T-helper 1 cell (primary cell): ENCODE data around the gene RBM28.
"Not testable (repeated sequence)": the region's sequence is repeated elsewhere in the genome, so short reads cannot be mapped to it uniquely, and the experiment has no call there.

Source experiments
- DNase-seq, 5 donors: peaks; one replicate each; pipeline ENCODE4 v3.0.0-alpha.2; 2012 to 2020

Gene RBM28

DNA sequence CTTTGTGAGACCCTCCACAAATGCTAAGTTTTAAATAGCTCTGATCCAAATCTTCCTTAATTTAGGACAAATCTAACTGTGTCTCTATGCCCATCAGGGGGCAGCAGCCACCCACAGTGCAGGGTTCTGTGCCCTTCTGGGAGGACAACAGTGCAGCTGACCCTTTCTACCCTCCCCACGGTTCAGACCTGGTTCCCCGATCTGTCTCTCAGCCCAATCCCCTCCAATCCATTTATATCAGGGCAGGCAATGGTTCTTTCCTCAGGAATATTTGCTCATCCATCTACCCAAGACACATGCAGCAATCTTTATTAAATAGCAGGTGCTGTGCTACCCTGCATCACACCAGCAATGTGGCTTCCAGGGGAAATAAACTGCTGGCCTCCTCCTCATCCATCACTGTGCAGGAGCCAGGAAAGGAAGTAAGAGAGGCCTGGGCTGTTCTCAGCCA is 4.0 kb upstream of the RBM28 start:
- peak in 2 of 5 donors; percentile 22 to 36 for DNase-seq

DNA sequence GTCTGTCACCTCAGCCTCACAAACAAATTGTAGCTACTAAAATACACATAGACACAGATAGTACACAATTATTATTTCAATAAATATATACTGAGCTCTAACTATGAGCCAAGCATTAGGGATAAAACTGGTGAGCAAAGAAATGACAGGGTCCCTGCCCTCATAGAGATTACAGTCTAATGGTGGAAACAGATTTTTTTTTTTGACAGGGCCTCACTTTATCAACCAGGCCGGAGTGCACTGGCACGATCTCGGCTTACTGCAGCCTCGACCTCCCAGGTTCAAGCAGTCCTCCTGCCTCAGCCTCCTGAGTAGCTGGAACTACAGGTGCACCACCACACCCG is 695 bp upstream of the RBM28 start:
- no peak for DNase-seq

DNA sequence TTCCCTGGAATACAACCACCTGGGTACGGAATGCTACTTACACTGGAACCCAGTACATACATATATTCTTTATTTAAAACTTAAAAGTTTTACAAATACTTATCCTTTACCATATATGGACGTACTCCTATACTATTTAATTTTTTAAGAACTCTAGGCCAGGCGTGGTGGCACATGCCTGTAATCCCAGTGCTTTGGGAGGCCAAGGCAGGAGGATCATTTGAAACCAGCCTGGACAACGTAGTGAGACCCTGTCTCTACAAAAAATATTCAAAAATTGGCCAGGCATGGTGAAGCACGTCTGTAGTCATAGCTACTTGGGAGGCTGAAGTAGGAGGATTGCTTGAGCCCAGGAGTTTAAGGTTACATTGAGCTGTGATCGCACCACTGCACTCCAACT is 2.0 kb downstream of the RBM28 start:
- DNase-seq, result no peak

- DNase-seq, result no peak
Measured at GRCh38 chr7:128335730-128336129, 8.0 kb downstream of the RBM28 start.

GRCh38 chr7:128324368-128324680 is 19.4 kb downstream of the RBM28 start:
- no peak for DNase-seq

- no peak for DNase-seq
Measured at GRCh38 chr7:128323459-128324367, 20.0 kb downstream of the RBM28 start.

DNA sequence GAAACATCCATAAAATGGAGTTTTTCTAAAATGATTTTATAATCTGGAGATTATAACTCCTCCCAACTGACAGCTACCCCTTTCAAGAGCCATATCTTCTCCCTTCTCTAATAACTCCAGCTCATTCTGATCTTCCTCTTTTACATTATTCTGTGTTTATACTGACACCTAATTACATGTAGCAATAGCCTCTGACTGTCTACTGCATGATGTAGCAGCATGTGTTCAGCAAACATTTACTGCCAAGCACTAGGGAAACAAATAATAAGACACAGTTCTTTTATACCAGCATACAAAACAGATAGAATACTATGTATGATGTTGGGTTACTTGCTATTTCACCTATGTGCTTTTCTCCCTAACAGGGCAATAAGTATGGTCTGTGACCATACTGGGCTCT is 20.7 kb downstream of the RBM28 start:
- DNase-seq, result no peak

DNA sequence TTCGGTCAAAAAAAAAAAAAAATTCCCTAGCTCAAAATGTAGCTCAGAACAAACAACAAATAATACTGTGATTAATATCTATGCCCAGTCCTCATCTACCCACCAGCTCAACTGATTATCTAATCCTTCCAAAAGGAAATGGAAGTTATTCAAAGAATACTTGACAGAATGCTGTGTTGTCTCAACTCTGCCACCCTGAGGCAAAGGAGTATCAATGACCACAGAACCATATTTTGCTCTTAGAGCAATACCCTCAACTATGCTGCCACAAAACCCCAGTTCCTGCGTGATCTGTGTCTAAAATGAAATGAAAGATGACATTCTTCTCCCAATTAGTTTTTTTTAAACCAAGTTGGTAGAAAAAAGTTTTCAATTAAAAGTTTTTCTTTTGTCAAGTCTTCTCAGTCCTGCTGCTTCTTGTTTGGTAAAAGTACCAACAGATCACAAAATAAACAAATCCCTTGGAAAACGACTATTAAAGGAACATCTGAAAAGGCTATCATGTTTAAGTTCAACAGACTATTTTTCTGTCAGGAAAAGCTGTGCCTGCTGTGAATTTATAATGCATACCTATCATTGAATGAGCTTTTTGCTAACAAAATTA is 21.6 kb downstream of the RBM28 start:
- DNase-seq, result peak in 1 of 5 donors; percentile 38

GRCh38 chr7:128321044-128321422 is 22.7 kb downstream of the RBM28 start:
- DNase-seq, result no peak

GRCh38 chr7:128318691-128319090 is 25.0 kb downstream of the RBM28 start:
- no peak for DNase-seq

- no peak for DNase-seq
Measured at GRCh38 chr7:128311013-128311412, 32.7 kb downstream of the RBM28 start.

DNA sequence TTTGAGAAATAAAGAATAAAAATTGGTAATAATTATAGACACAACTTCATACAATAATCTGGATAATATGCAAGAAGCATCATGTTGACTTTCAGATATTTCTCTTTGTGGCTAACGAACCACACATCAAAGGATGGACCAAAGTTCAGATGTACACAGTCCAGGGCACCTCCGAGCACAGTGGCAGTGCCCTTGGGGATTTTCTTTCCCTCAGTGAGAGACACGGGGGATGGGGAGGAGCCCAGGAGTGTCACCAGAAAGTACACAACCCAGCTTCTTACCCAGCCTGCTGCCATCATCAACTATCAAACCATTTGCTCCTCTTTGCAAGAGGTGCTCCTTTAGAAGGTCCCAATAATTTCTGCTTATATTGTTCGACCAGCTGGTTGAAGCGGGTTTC is 33.2 kb downstream of the RBM28 start:
- no peak for DNase-seq

- no peak for DNase-seq
Measured at GRCh38 chr7:128309976-128310375, 33.7 kb downstream of the RBM28 start.

DNA sequence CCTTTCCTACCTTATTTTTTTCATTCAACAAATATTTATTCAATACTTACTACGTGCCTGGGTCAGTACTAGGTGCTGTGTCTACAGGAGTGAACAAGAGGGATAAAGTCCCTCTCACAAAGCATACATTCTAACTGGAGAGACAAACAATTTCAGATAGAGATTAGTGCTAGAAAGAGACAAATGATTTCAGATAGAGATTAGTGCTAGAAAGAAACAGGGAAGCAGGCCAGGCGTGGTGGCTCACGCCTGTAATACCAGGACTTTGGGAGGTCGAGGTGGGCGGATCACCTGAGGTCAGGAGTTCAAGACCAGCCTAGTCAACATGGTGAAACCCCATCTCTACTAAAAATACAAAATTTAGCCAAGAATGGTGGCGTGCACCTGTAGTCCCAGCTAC is 34.6 kb downstream of the RBM28 start:
- DNase-seq, result no peak

- no peak for DNase-seq
Measured at GRCh38 chr7:128307061-128307460, 36.6 kb downstream of the RBM28 start.

GRCh38 chr7:128304212-128304611 is 39.5 kb downstream of the RBM28 start:
- no peak for DNase-seq

DNA sequence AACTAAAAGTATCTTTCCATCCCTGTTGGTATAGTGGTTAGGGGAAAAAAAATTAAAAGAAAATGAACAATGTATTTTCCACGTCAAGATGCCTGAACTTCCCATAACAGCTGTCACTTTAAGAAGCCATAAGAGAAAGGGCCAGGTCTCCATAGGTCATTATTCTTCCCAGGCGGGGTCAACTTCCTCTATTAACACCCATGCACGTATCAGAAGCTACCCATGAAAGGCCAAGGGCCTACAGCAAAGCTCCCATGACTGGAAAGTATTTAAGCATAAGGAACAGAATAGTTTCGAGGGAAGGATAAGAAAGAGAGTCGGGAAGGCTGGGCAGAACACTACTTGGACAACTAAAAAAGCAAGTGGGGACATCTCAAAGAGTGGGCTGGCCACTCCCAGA is 40.1 kb downstream of the RBM28 start:
- no peak for DNase-seq

DNA sequence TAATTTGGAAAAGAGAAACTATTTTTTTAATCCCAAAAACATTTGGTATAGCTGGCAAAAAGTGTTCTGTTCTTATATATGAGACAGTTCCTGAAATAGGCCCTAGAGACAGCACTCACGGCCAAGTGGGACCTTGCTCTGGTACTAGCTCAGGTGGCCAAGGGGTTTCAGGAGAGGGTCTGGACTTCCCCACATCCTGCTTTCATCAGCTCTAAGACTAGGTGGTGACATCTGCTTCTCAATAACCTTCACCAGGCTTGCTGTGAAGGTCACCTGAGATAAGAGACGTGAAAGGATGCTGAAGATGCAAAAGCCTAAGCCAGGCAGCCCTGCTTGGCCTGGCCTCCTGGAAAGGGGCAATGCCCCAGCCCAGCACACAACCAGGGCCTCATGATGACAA is 40.6 kb downstream of the RBM28 start:
- no peak for DNase-seq

GRCh38 chr7:128302139-128302538 is 41.6 kb downstream of the RBM28 start:
- no peak for DNase-seq

DNA sequence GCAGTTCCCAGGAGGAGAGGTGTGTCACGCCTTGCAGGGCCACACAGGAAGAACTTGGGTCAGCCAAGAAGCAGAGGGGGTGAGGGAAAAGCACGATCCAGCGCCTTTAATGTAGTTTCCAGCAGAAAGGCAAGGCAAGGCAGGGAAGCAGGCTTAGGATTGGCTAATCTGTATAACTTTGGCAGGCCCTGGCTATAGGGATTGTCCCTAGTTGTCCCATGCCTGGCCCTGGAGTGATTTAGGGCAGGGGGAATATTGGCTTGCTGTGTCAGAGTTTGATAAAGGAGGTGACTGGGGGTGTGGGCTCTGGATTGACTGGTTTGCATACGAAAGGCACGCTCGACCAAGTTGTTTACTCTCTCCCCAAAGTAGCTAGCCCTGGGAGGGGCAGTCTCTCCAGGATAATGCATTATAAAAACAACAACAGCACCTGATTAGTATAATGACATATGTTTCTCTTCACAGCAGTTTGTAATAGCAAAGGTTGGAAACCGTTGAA is 44.5 kb downstream of the RBM28 start:
- DNase-seq, result no peak

DNA sequence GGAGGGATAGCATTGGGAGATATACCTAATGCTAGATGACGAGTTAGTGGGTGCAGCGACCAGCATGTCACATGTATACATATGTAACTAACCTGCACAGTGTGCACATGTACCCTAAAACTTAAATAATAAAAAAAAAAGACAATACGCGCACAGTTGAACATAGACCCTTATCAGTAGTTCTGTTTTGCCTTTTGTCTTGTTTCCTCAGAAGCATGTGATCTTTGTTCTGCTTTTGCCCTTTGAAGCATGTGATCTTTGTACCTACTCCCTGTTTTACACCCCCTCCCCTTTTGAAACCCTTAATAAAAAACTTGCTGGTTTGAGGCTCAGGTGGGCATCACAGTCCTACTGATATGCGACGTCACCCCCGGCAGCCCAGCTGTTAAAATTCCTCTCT is 45.7 kb downstream of the RBM28 start:
- not testable (repeated sequence) for DNase-seq

DNA sequence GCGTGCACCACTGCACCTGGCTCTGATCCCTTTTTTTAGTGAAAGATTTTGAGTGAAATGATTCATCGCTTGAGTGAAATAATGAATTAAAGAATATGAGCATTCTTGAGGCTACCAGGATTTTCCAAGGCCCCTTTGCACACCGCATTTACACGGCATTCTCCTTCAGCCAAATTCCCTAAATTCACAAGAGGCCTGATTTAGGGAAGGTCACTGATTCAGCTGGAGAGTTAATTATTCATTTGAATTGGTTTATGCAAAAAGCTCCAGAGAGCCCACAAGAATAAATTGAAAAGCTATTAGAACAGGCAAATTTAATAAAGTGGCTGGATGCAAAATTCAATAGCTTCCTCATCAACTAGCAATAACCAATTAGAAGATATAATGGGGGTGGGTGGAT is 56.2 kb downstream of the RBM28 start:
- DNase-seq, result no peak

DNA sequence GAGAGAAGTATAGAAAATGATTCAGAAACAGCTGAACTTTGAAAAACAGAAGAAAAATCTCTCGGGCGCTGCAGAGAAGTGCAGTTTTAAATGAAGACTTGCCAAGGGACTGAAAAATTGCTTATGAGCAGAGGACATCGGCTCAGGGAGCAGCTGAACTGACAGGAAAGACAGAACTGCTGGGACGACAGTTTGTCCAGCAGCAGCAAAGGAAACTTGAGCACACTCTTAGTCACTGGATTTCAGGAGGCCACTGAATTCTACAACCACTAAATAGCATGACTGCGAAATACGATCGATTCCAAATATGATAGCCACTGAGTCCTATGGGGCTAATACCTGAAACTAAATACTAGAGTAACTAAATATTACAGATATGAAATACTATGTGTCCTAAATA is 59.6 kb downstream of the RBM28 start:
- DNase-seq, result no peak

- no peak for DNase-seq
Measured at GRCh38 chr7:128281605-128282380, 61.9 kb downstream of the RBM28 start.
